Activated gamma-delta T cell treated with Interleukin-2 at 50 U/mL for 16 hours (primary cell): ENCODE data around the gene RNASET2.
A peak's percentile ranks its signal among the peaks of the same experiment; 100 is the strongest.
"Not testable (repeated sequence)": the region's sequence is repeated elsewhere in the genome, so short reads cannot be mapped to it uniquely, and the experiment has no call there.

ENCODE experiments used
- DNase-seq: peaks from one replicate; pipeline ENCODE4 v3.0.0-alpha.2; 2020

The RNASET2 gene

DNA sequence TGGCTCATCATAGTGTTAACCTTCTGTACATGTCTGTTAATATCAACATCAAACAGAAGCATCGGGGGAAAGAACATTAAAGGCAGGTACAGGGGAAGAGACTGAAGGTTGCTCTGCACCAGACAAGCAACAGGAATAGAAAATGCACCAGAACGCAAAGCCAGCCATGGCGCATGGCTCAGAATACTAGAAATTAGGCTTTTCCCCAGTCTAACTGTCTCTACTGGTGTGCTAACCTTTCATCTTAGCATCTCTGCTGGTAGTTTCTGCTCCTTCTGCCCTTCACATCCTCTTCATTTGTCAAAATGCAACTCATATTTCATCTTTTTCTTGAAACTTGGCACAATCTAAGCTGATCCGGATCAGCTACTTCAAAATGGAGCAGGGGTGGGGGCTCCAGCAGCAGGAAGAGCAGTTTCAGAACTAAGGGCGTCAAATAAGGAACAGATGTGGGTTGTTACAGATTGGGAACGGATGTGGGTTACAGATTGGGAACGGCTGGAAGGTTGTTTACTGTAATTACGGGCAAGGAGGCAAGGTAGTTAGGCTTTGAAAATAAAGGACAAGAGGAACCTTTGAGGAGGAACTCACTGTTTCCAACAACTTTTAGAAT, 13.1 kb upstream of the RNASET2 start:
- no peak for DNase-seq

DNA sequence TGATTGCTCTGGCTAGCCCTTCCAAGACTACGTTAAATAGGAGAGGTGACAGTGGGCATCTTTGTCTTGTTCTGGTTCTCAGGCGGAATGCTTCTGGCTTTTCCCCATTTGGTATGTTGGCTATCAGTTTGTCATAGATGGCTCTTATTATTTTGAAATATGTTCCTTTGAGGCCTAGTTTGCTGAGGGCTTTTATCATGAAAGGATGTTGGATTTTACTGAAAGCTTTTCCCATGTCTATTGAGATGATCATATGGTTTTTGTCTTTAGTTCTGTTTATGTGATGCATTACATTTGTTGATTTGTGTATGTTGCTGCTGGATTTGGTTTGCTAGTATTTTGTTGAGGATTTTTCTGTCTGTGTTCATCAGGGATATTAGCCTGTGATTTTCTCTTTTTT, 9.9 kb upstream of the RNASET2 start:
- no peak for DNase-seq

DNA sequence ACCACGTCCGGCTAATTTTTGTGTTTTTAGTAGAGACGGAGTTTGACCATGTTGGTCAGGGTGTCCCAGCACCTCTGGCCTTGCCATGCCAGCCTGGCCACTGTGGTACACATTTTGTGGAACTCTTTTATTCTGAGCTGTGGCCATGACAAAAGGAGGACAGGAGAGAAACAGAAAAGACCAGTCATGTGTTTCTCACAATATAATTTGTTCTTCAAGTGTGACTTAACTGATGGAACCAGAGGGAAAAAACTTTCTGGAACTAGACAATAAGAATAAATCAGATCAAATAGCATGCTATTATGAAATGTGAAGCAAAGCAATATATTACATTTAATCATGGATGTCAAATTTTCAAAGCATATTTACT, 4.2 kb upstream of the RNASET2 start:
- DNase-seq, result no peak

DNA sequence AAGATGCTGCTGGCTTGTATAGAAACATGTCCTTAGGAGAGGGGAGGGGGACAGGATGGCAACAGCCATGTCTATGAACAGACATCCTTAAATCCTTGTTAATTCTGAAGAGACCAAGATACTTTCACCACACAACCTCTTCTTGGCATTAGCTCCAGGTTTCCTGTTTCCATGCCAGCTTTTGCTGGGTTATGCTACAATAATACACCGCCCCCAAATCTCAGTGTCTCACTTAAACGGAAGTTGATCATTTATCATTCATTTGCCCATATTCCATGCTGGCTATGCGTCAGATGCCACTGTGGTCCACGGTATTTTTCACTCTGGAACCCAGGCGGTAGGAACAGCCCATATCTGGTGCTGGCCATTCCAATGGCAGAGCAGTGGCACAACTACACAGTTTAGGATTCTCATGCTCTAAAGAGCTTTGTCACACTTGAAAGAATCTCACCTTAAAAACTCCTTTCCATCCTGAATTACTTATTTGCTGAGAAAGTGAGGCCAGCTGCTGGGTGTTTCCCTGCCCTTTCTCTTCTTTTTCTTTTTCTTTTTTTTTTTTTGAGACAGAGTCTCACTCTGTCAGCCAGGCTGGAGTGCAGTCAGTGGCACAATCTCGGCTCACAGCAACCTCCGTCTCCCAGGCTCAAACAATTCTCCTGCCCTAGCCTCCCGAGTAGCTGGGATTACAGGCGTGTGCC, 3.7 kb upstream of the RNASET2 start:
- DNase-seq, result no peak

DNA sequence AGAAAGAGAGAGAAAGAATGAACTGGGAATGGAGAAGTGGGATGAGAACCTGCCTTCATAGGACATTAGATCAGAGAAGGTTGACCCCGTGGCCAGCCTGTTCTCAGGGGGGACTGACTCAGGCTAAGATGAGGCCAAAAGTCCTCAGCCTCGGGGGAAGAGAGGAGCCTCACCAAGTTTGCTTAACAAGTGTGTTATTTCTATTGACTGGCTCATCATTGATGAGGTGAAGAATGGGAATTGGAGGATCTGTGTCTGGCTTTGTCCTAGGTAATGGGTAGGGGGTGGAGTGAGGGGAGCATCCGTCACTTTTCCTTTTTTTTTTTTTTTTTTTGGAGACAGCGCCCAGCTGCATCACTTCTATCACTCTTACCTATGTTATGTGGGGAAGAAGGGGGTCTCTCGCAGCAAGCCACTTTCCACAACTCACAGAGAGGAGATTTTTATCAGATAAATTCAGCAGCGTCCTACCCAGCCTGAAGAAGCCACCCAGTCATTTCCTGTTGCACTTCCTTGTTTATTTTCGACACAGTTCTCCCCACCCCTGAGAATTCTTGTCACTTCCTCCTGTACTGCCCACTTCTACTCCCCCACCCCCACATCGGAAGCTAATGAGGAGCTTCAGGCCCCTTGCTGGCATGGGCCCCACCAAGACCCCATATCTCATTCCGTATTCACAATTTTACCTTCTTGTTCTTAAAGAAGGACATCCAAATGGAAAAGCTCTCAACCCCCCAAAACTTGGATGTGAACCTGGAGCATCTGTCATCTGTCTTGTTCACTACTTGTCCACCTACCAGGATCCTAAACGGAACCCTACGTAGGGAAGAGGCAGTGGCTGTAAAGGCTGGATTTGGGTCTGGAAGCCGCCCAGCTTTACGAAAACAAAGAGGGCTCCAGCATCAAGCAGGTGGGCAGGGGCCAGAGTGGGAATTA, 2.8 kb upstream of the RNASET2 start:
- peak; percentile 59 for DNase-seq

DNA sequence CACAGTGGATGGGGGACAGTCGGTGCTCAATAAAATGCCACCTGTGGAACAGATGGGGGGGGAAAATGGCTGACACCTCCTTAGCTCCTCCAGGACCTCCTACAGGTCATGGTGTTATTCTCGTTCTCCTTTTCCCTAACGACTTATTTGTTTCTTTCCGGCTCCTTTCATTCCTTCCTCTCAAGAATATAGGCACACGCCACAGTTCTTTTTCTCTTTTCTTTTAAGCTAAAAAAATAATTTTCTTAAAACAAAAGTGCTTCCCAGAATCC, 1.4 kb upstream of the RNASET2 start:
- no peak for DNase-seq

DNA sequence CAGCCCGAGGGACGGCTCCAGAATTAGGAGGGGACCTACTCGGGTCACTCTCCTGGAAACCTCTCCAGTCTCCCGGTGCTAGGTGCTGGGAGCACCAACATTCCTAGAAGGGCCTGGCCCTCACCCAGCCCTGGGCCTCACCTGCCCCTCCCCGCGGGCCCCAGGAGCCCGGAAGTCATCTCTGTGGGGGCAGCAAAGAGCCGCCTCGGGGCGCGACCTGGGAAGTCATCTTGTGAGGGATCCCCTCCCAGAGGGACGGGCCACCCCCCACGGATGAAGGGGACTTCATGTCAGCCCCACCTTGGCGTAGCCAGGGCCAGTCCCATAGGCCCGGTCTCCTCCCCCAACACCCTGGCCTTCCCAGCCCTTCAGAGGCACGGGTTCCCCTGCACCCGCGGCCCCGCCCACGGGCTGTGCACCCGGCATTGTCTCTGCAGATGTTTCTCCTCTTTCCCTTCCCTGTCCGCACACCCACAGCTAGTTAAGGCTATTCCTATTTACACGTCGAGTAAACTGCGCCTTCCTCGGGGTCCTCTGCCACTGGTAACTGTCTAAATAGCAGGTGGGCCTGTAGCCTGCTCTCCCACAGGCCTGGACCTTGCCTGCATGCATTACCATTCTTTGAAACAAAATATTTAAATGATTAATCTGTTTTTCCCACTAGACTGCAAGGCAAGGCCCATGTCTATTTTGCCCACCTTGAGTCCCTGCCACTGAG, 896 bp upstream of the RNASET2 start:
- DNase-seq, result peak; percentile 46

DNA sequence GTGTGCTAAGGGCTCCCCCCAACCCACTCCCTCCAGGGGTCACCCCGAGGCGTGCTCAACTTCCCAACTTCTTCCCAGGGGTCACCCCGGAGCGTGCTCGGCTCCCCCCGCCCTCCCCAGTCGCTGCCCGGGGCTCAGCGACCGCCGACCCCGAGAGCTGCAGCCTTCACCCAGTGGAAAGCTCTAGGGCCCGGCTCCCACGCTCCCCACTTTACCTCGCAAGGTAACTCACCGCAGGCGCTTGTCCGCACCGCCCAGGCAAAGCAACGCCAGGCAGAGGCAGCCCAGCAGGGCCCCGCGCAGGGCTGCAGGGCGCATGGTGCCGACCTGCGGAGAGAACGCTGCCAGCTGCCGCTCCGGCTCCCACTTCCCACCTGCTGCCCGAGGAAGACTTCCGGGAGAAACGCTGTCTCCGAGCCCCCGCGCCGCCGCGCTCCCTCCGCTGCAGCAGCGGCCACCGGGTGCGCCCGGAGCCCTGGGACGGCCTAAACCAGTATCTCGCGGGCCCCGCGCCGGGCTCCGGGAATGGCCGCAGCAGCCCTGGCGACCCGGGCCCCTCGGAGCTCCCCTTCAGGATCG, 396 bp downstream of the RNASET2 start:
- DNase-seq, result no peak

DNA sequence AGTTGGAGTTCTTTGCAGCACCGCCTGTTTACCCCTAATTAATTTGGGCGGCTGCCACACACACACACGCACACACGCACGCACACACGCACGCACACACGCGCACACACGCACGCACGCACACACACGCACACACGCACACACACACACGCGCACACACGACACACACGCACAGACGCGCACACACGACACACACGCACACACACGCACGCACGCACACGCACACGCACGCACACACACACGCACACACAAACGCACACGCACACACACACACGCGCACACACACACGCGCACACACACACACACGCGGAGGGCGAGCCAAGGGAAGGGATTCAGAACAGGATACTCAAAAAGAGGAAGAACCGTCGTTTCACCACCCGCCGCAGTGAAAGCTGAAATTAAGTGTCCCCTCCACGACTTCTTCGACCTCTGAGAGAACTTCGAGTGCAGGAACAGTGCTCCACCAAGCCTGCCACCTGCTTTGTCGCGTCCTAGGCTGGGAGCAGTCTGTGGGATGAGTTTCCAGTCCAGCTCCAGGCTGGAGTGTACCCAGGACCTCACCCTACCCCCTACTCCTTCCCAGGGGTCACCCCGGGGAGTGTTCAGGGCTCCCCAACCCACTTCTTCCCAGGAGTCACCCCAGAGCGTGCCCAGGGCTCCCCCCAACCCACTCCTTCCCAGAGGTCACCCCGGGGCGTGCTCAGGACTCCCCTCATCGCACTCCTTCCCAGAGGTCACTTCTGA, 1.1 kb downstream of the RNASET2 start:
- DNase-seq, result peak; percentile 17

DNA sequence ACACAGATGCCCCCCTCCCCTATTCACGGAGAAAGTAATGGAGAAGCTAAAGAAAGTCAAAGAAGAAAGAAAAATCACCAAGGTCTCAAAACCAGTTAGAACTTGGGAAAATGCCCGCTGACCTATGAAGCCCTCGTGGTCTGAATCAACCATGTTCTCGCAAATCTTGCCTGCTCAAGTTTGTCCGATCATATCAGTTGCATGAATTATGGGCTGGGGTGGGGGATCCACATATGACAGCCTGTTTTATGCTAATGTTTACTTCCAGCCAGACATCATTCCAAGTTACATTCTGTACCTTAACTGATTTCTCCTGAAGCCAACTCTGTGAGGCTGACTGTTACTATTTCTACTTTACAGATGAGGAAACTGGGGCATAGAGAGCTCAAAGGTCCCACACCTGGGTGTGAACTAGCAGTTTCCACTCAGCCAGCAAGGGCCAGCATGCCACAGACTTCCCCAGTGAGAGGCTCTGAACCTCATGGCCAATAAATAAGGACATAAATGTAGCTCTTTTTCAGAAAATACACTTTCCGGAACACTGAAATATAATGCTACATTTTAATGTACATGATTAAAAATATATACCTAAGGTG, 2.1 kb downstream of the RNASET2 start:
- no peak for DNase-seq

DNA sequence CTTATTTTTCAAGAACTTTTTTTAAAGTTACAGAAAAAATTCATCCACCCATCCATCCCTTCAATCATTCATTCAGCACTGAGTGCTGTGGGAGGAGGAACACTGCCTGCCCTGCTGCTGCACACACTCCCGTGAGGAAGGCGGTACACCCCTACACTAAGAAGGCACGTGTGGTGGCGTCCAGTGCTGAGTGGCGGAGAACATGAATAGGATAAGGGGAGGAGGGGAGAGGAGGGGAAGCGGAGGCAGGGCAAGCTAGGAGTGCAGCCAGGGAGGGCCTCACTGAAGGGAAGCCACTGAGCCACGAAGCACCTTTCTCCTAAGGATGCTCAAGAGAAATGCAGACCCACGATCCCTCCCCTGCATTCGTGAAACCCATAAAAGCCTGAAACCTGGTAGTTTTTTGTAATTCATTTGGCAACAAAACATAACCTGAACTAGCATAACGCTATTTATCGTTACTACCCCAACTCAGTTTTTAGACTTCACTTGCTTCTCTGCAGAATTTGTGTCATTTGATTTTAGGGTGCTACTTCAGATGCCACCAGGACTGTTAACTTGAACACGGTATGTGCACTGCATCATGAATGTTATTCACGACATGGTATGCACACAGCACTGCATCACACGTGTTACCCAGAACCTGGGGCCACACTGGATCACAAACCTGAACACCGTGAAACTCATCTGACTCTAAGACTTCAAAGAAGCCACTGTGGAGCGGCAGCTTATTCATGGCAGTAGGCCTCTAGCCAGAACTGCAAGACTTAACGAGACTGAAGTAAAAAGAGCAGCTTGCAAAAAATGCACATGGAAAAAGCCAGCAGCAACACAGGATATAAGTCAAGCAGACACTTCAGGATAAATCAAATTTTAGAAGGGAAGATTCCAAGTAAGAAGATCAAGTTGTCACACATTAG, 3.5 kb downstream of the RNASET2 start:
- DNase-seq, result no peak

DNA sequence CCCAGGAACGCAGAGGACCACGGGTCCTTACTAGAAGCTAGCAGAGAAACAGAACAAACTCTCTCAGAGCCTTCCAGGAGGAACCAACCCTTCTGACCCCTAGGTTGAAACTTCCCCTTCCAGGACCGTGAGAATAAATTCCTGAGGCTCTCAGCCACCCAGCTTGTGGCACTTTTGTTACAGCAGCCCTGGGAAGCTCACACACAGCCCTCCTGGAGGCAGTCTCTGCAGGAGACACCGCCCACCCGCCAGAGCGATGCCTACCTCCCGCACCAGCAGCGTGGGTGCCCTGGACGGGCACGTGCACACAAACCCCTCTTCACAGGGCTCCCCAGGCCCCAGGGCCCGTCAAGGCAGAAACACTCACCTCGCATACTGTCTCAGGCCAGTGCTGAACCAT, 4.2 kb downstream of the RNASET2 start:
- DNase-seq, result no peak

DNA sequence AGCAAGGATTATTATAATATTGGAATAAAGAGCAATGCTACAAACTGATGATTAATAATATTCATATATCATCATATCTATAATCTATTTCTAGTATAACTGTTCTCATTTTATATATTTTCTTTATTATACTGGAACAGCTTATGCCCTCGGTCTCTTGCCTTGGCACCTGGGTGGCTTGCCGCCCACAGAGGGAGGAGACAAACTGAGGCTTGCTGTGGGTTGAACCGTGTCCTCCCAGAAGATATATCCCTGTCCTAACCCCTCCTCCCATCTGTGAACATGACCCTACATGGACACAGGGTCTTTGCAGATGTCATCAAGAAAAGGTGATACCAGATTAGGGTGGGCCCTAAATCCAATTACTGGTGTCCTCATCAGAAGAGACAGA, 4.7 kb downstream of the RNASET2 start:
- no peak for DNase-seq

DNA sequence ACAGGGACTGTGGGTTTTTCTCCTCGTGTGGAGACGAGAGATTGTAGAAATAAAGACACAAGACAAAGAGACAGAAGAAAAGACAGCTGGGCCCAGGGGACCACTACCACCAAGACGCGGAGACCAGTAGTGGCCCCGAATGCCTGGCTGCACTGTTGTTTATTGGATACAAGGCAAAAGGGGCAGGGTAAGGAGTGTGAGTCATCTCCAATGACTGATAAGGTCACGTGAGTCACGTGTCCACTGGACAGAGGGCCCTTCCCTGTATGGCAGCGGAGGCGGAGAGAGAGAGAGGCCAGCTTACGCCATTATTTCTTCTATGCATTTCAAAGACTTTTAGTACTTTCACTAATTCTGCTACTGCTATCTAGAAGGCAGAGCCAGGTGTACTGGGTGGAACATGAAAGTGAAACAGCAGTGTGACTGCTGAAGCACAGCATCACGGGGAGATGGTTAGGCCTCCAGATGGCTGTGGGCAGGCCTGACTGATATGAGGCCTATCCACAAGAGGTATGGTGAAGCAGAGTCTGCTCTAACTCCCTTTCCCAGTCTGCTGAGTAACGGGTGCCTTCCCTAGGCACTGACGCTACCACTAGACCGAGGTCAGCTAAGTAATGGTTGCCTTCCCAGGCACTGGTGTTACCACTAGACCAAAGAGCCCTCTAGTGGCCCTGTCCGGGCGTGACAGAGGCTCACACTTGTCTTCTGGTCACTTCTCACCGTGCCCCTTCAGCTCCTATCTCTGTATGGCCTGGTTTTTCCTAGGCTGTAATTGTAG, 5.3 kb downstream of the RNASET2 start:
- DNase-seq, result peak; percentile 52

DNA sequence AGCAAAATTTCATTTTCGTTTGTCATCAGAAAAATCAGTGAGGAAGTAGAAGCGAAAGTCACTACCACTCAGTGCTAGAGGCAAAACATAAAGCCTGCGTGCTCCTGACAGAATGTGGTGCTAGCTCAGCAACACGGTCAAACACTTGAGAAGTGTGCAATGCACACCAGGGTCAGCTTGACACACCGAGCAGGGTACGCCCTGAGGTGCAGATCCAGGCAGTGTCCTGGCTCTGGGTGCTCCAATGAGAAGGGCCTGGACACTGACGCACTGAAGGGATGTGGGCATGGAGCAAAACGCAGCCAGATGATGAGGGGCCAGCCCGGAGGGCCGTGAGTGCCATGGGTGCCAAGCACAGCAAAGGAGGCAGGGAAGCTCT, 5.9 kb downstream of the RNASET2 start:
- no peak for DNase-seq

DNA sequence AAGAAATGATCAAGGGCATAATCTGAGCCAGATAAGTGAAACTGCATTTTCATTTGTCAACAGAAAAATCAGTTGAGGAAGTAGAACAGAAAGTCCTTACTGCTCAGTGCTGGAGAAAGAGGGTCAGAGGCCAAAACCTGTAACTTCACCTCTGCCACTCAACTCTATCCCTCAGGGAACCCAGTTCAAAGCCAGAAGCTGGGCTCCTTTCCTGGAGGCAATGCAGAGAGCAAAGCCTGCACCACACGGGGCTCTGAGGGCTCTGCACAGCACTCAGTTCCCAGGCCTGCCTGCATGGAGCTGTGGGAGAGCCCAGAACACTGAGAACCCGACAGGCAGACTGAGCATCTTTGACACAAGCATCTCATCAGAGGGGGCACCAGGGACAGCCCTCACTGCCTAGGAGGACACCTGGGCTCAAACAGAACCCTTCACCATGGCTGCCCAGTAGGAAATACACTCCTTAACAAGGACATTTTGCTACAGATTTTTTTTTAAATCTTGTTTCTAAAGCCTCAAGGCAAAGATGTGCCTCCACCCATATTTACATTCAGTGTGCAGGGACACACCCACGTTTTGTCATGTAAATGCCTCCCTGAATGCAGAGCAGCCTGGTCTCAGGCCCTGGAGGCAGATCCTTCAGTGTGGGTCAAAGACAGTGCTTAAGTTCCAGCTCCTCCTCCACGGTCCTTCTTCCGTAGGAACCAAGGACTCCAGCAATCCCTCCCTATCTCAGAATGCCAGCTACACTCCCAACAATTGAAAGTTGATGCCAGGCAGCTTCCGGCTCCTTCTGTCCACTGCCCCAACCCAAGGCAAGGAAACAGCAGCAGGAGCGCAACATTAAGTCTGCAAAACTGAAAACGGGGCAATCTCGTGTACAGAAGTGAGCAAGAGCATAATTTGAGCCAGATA, 6.6 kb downstream of the RNASET2 start:
- no peak for DNase-seq

DNA sequence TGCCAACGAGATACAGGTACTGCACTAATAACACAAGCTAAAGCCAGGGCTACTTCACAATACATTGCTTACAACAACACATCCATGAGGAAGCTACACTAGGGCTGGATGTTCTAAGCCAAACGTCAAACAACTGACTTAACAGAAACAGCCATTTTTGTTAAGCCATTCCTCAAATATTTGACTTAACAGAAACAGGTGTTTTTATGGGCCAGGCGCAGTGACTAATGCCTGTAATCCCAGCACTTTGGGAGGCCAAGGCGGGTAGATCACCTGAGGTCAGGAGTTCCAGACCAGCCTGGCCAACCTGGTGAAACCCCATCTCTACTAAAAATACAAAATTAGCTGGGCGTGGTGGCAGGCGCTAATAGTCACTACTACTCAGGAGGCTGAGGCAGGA, 7.6 kb downstream of the RNASET2 start:
- not testable (repeated sequence) for DNase-seq

DNA sequence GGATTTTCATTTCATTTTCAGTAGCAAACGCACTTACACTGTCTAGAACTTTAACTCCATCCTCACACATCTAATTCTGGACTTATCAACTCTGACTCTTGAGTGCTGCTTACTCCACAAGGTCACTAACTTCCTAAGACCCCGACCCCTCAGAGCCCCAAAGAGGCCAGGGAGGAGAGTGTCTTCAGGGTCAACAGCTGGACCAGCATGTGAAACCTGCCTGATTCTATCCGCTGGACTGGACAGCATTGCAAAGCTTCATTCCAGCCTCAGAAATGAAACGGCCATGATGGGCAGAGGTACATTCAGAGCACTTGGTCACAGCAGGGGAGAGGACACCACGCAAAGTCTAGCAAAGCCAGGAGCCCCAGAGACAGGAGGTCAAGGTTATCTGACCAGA, 9.1 kb downstream of the RNASET2 start:
- DNase-seq, result no peak

DNA sequence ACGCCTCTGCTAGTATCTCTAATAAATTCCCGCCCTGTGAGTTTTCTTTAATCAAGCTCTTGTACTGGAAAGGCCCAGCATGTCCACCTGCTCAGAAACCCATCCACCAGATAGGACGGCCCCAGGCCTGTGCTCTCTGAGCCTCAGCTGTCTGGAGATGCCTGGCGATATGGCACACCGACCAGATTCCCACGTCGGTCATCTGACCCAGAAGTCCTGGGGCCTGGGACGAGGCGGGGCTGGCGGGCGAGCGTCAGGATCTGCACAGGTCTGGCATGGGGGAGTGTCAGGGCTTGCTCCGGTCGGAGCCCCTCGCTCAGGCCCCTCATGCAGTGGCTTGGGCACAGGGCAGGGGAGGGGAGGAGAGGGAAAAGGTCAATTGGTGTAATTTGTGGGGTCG, 10.2 kb downstream of the RNASET2 start:
- DNase-seq, result no peak
